CD4-positive, alpha-beta T cell treated with Interleukin-17A for 1 hour (primary cell): ENCODE data around the gene PTPRD.

Source experiments
- DNase-seq: peaks from one replicate; pipeline ENCODE4 v3.0.0-alpha.2; 2020

Gene PTPRD

GRCh38 chr9:8534828-8535227 lies 2078.0 kb downstream of the PTPRD start:
- no peak for DNase-seq

- no peak for DNase-seq
Observed at GRCh38 chr9:8533681-8534080, 2079.1 kb downstream of the PTPRD start.

GRCh38 chr9:8531826-8532415 lies 2080.9 kb downstream of the PTPRD start:
- DNase-seq = no peak

- no peak for DNase-seq
Observed at GRCh38 chr9:8521112-8521511, 2091.7 kb downstream of the PTPRD start.

DNA sequence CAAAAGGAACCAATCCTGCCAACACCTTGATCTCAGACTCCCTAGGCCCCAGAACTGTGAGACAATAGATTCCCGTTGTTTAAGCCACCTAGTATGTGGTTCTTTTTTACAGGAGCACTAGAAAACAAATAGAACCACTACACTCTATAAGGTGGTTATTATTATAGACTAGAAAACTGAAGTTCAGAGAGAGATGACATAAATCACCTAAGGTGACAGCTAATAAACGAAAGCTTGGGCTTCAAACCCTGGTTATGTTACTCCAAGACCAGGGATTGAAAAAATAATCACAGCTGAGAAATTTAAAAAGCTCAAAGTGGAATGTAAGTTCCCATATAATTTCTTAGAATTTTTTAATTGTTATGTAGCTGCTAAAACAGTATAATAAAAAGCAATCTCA lies 2097.1 kb downstream of the PTPRD start:
- no peak for DNase-seq

GRCh38 chr9:8514760-8515159 lies 2098.0 kb downstream of the PTPRD start:
- no peak for DNase-seq

GRCh38 chr9:8508671-8509290 lies 2104.0 kb downstream of the PTPRD start:
- DNase-seq = no peak

DNA sequence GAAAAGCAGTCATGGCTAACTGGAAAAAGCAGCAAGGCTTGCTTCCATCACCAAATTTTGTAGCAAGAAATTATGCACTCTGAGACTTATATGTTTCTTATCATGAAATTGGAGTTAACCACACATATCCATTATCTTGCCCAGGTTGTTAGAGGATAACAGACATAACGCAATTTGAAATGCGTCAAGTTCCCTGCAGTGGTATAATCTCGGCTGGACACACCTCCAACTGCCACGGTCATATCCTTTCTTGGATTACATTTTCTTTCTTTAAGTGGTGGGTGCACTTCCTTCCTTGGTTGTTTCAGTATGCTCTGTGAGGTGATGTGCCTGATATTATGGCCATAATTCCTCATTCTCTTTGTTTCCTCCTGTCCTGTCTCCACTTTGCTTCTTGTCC lies 2118.2 kb downstream of the PTPRD start:
- no peak for DNase-seq

GRCh38 chr9:8492679-8493078 lies 2120.1 kb downstream of the PTPRD start:
- DNase-seq = no peak

GRCh38 chr9:8492024-8492423 lies 2120.8 kb downstream of the PTPRD start:
- no peak for DNase-seq

DNA sequence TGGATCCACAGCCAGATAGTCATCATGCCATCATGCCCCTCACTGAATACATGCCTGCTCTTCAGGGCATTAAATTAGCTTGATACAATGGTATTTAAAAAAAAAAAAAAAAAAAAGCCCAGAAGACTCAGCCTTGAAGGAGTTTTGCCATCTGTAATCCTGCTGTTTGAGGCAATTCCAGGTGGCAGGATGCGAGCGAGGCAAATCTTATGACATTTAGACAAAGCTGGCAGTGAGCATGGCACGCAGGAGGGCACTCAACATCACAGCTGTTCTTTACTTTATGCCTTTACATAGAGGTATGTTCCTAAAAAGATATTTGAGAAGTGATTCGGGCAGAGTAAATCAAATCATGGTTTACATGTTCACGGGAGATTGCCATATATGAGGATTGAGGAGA lies 2121.2 kb downstream of the PTPRD start:
- DNase-seq = no peak

- DNase-seq = no peak
Observed at GRCh38 chr9:8489835-8490234, 2123.0 kb downstream of the PTPRD start.

- no peak for DNase-seq
Observed at GRCh38 chr9:8486095-8486494, 2126.7 kb downstream of the PTPRD start.

- DNase-seq = no peak
Observed at GRCh38 chr9:8484597-8485191, 2128.1 kb downstream of the PTPRD start.

GRCh38 chr9:8477450-8477849 lies 2135.4 kb downstream of the PTPRD start:
- DNase-seq = no peak

DNA sequence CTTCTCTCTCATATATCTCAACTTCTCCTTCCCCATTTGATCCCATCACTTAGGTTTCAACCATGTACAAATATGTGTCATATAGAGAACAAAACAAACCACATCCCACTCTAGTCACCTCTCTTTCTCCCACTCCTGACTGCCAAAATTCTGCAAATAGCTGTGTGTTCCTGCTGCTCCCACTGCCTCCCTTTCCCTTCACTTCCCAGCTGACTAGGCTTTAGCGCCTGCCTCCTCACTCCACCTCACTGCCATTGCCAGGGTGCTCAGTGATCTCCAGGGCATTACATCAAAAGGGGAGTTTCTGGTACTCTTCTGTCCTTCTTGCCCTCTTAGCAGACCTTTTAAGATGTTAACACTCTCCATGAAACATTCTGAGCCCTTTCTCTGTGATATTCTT lies 2137.9 kb downstream of the PTPRD start:
- DNase-seq = no peak

- no peak for DNase-seq
Observed at GRCh38 chr9:8473244-8474020, 2139.4 kb downstream of the PTPRD start.

- no peak for DNase-seq
Observed at GRCh38 chr9:8468045-8468637, 2144.7 kb downstream of the PTPRD start.

GRCh38 chr9:8457816-8458215 lies 2155.0 kb downstream of the PTPRD start:
- DNase-seq = no peak

- no peak for DNase-seq
Observed at GRCh38 chr9:8457055-8457454, 2155.7 kb downstream of the PTPRD start.

DNA sequence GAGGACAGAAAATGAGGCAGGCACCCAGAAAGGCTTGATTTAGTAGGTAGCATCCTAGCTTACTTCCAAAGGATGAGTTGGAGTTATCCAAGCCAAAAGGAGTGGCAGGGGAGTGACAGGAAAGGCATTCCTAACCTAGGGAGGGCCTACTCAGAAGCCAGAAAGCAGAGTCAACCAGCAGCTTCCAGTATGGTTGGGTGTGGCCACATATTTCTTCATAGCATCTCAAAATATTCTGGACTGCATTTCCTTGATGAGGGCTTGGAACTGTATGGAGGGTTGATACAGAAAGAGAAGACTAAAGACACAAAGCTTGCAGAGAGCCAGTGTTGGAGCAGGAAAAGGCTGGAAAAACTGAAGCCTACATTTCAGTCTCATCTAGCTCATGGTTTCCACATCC lies 2156.5 kb downstream of the PTPRD start:
- no peak for DNase-seq

DNA sequence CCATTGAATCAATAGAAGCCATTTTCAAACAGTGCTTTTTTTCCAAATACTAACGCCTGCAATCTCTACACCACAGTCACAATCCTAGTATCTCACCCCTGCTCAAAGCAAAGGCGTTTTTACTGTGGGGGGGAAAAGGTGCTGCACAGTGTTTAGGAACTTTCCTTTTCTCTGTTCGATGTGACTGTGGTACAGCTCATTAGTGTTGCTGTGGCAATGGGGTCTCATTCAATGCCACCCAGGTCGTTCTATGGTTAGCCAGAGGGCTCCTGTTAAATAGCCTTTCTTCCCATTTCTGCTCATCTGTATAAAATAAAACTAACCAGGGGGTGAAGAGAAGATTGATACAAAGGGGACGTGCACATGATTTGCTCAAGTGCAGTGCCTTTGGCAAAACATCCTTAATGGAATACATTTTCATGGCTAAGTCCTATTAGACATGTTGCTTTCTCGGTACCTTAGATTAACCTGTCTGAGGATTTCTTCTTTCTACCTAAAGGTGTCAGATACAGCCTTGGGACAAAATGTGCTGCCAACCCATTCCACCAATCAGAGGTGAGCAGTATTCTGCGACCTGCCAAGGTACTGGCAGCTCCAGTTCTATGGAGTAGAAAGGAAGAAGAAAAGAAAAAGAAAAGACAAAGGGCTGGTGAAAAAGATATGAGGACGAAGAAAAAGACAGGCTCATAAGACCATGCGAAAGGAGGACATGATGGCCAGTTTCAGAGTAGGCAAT lies 2161.8 kb downstream of the PTPRD start:
- no peak for DNase-seq

GRCh38 chr9:8448226-8448625 lies 2164.6 kb downstream of the PTPRD start:
- DNase-seq = no peak
